ENCODE results near the gene SLC7A14.

DNA sequence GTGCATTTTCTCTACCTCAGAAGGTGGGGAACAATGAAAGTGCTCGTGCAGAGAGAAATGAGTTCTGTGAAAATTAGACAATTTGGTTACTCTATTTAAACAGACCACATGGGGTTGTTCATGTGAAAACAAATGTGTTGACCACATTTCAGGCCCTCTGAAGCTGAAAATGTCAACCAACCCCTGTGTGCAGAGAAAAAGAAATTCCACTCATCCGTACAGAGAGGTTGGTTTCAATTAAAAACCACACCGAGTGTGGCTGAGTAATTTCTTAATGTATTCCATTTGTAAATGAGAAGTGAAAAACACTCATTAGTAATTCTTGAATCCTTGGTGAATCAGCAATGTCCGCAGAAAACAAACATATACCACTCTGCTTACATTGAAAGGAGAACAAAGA, 46.9 kb upstream of the SLC7A14 start:
- TF ChIP-seq, protein P1, sequence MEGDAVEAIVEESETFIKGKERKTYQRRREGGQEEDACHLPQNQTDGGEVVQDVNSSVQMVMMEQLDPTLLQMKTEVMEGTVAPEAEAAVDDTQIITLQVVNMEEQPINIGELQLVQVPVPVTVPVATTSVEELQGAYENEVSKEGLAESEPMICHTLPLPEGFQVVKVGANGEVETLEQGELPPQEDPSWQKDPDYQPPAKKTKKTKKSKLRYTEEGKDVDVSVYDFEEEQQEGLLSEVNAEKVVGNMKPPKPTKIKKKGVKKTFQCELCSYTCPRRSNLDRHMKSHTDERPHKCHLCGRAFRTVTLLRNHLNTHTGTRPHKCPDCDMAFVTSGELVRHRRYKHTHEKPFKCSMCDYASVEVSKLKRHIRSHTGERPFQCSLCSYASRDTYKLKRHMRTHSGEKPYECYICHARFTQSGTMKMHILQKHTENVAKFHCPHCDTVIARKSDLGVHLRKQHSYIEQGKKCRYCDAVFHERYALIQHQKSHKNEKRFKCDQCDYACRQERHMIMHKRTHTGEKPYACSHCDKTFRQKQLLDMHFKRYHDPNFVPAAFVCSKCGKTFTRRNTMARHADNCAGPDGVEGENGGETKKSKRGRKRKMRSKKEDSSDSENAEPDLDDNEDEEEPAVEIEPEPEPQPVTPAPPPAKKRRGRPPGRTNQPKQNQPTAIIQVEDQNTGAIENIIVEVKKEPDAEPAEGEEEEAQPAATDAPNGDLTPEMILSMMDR (IDR thresholded peaks at IDR 0.05; ENCODE audit: low read depth, low read length): no peak
- TF ChIP-seq, protein P2, sequence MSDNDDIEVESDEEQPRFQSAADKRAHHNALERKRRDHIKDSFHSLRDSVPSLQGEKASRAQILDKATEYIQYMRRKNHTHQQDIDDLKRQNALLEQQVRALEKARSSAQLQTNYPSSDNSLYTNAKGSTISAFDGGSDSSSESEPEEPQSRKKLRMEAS (IDR thresholded peaks at IDR 0.05; ENCODE audit: low read depth, low read length): no peak
- TF ChIP-seq POLR2A (IDR thresholded peaks at IDR 0.05; ENCODE audit: extremely low read depth, insufficient read length): no peak

All from NB4 (cell line).